IMR-90 (cell line): ENCODE measurements around the gene TYR.
"Not testable (repeated sequence)": the region's sequence is repeated elsewhere in the genome, so short reads cannot be mapped to it uniquely, and the experiment has no call there.

Experiments
- BHLHE40 ChIP-seq: fragments of 150-350 bp; IDR thresholded peaks from 2 replicates; pipeline ENCODE4 v1.6.1; 2016; ENCODE audit warnings: mild to moderate bottlenecking, low read depth, low read length
- FOS ChIP-seq: fragments of 150-350 bp; IDR thresholded peaks from 2 replicates; pipeline ENCODE4 v1.6.1; 2016; ENCODE audit warnings: low read depth, low read length
- MAFK ChIP-seq: IDR thresholded peaks from 2 replicates; pipeline ENCODE4 v1.6.1; 2012; ENCODE audit warnings: low read depth, low read length, improper control_type of control experiment
- POLR2A ChIP-seq: IDR thresholded peaks from 2 replicates; pipeline ENCODE4 v1.6.1; 2012; ENCODE audit warnings: mild to moderate bottlenecking, low read depth, low read length
- RFX5 ChIP-seq: IDR thresholded peaks from 2 replicates; pipeline ENCODE4 v1.8.0; 2012; ENCODE audit warnings: low read depth, mild to moderate bottlenecking, low read length, moderate library complexity
- TF ChIP-seq, protein P1 (sequence below): conservative IDR thresholded peaks from 2 replicates; pipeline ENCODE4 v1.5.1; 2012; ENCODE audit warnings: mild to moderate bottlenecking, low read depth, low read length, improper control_type of control experiment
- TF ChIP-seq, protein P2 (sequence below): fragments of 150-350 bp; IDR thresholded peaks from 2 replicates; pipeline ENCODE4 v1.6.1; 2017; ENCODE audit warnings: mild to moderate bottlenecking, antibody characterized with exemption, low read length, low read depth

GRCh38 chr11:89286601-89287000 is 108.9 kb downstream of the TYR start:
- TF ChIP-seq BHLHE40, POLR2A, FOS, MAFK, RFX5: not testable (repeated sequence)
- TF ChIP-seq, protein P1, sequence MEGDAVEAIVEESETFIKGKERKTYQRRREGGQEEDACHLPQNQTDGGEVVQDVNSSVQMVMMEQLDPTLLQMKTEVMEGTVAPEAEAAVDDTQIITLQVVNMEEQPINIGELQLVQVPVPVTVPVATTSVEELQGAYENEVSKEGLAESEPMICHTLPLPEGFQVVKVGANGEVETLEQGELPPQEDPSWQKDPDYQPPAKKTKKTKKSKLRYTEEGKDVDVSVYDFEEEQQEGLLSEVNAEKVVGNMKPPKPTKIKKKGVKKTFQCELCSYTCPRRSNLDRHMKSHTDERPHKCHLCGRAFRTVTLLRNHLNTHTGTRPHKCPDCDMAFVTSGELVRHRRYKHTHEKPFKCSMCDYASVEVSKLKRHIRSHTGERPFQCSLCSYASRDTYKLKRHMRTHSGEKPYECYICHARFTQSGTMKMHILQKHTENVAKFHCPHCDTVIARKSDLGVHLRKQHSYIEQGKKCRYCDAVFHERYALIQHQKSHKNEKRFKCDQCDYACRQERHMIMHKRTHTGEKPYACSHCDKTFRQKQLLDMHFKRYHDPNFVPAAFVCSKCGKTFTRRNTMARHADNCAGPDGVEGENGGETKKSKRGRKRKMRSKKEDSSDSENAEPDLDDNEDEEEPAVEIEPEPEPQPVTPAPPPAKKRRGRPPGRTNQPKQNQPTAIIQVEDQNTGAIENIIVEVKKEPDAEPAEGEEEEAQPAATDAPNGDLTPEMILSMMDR = not testable (repeated sequence)
- TF ChIP-seq, protein P2, sequence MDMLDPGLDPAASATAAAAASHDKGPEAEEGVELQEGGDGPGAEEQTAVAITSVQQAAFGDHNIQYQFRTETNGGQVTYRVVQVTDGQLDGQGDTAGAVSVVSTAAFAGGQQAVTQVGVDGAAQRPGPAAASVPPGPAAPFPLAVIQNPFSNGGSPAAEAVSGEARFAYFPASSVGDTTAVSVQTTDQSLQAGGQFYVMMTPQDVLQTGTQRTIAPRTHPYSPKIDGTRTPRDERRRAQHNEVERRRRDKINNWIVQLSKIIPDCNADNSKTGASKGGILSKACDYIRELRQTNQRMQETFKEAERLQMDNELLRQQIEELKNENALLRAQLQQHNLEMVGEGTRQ = not testable (repeated sequence)
